HG02623 (cell line): ENCODE data around the gene CCDC191.

Experiments
- ATAC-seq: cut with Tn5 transposase; IDR thresholded peaks from one replicate; pipeline ENCODE4 v1.9.1; 2021; ENCODE audit warnings: moderate library complexity; ENCODE audit not compliant: unreplicated experiment

CCDC191 gene

GRCh38 chr3:113977822-113978221, 78.5 kb downstream of the CCDC191 start:
- no peak for ATAC-seq

GRCh38 chr3:113968986-113969385, 87.3 kb downstream of the CCDC191 start:
- ATAC-seq = no peak

GRCh38 chr3:113966172-113966571, 90.2 kb downstream of the CCDC191 start:
- ATAC-seq = no peak

GRCh38 chr3:113963879-113964278, 92.4 kb downstream of the CCDC191 start:
- ATAC-seq = no peak

- ATAC-seq = no peak
Observed at GRCh38 chr3:113954091-113954685, 102.1 kb downstream of the CCDC191 start.

- no peak for ATAC-seq
Observed at GRCh38 chr3:113953677-113954076, 102.6 kb downstream of the CCDC191 start.

GRCh38 chr3:113952921-113953320, 103.4 kb downstream of the CCDC191 start:
- ATAC-seq = no peak

GRCh38 chr3:113948015-113948917, 108.1 kb downstream of the CCDC191 start:
- ATAC-seq = peak; percentile 39

- ATAC-seq = peak; percentile 78
Observed at GRCh38 chr3:113947372-113948014, 108.8 kb downstream of the CCDC191 start, which contains the start of gene ZDHHC23. Gene ZDHHC23, plus strand, starts transcription at chr3:113948013. Its CDS starts 790 bp downstream, at chr3:113948803.

GRCh38 chr3:113946831-113947230, 109.5 kb downstream of the CCDC191 start:
- ATAC-seq = no peak

- no peak for ATAC-seq
Observed at GRCh38 chr3:113927556-113927955, 128.8 kb downstream of the CCDC191 start.

GRCh38 chr3:113914646-113915045, 141.7 kb downstream of the CCDC191 start:
- ATAC-seq = no peak
